NCI-H2227 treated with DMSO at 0.1 percent for 48 hours (cell line): ENCODE measurements around the gene ATP11A.
A peak's percentile ranks its signal among the peaks of the same experiment; 100 is the strongest.
"Not testable (repeated sequence)": the region's sequence is repeated elsewhere in the genome, so short reads cannot be mapped to it uniquely, and the experiment has no call there.

Source experiments
- DNase-seq: peaks from one replicate; lab custom pipeline; 2025; lab: John Stamatoyannopoulos, UW

Gene ATP11A

DNA sequence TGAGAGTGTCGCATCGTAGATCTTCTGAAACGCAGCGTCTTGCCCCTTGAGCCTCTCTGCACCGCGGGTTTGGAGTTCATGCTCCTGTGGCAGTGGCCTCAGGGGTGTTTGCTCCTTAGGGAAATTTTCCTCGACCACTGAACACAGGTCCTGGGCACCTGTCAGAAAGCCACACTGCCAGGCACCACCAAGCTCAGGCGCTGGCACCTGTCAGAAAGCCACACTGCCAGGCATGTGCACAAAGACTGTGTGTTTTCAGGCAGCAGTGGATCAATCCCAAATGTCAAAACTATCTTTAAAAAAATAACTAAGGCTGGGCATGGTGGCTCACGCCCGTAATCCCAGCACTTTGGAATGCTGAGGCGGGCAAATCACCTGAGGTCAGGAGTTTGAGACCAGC lies 87.1 kb downstream of the ATP11A start:
- DNase-seq: no peak

DNA sequence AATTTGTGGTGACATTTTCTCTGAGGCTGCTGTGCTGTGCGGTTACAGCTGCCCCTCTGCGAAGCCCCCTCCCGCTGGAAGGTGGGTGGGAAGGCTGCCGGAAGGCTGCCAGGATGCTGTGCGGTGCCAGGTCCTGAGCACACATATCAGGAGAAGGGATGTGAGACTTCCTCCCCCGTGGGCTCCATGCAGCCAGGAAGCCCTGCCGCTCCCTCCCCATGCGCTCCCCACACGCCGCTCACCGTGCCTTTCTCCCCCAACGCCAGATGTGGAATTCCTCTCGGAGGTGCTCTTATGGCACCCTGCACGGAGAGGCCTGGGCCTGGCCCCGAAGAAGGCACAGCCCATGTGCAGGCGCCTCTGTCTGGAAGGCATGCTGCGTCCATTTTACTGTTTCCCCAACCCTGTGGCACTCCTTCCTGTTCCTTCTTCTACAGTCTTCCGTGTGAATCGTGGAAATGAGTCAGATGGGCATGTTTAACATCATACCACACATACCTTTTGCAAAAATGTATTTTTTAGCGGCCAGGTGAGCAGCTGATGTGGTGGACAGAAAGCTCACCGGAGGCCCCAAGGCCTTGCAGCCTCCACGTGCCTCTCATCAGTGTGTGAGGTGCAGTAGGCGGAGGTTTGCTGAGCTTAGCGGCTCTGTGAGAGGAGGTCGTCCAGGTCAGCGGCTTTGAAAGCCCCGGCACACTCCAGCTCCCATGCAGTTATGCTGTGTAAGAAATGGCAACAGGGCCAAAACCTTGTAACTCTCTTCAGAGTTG lies 88.0 kb downstream of the ATP11A start:
- no peak for DNase-seq

DNA sequence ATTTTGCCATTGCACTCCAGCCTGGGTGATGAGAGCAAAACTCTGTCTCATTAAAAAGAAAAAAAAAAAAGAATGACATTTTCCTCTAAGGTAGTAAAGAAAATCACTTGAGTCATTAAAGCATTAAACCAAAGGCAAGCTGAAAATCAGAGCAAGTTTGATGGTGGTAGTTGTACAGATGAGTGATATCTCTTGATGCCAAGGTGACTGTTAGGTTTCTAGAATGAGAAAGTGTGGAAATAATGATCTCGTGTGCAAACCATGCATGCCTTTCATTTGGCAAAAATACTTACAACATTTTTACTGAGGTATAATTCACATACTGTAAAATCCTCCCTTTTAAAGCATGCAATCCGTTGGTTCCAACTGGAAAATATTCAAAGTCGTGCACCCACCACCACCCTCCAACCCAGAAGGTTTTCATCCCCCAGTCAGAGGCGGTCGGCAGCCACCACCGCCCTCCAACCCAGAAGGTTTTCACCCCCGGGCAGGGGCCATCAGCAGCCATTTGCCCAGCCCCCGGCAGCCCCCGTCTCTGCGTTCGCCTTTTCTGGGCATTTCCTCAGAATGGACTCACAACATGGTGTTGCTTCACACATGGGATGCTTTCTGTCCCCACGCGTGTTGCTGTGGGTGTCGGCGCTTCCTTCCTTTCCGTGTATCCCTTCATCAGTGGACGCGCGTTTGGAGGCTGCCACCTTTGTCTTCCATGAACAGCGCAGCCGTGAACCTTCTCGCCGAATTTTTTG lies 90.2 kb downstream of the ATP11A start:
- DNase-seq: no peak

DNA sequence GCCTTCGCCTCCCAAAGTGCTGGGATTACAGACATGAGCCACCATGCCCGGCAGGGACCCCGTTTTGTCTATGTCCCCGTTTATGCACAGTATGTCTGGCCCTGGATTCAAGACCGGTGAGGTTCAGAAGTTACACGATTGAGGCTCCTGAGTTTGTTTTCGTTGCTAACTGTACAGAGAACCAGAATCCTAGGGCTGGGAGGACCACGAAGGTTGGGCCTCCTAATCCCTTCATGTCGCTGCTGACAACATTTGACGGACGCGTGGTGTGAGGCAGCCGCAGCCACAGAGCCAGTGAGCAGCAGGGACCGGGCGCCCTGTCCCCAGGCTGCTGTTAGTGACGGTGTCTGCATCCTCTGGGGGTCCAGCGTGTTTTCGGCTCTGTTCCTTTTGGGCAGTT lies 91.4 kb downstream of the ATP11A start:
- DNase-seq: no peak

DNA sequence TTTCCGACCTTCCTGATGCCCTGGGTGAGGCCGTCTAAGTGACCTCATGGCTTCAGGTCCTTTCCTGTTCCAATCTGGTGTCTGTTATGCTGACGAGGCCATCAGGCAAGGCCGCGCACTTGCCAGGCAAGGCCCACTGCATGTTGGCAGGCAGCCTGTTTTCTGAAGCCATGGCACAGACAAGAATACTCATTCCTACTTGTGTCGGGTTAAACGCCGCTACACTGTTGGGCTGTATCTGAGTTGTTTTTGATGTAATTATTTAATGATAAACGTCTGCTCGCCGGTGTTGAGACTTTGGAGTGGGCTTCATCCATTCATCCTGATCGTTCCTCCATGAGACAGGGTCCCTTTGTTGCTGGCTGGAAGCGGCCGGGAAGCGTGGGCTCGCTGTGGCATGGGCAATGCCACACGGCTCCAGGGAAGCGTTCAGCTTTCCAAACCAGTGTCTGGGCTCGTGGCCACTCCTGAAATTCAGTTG lies 92.1 kb downstream of the ATP11A start:
- DNase-seq: no peak

DNA sequence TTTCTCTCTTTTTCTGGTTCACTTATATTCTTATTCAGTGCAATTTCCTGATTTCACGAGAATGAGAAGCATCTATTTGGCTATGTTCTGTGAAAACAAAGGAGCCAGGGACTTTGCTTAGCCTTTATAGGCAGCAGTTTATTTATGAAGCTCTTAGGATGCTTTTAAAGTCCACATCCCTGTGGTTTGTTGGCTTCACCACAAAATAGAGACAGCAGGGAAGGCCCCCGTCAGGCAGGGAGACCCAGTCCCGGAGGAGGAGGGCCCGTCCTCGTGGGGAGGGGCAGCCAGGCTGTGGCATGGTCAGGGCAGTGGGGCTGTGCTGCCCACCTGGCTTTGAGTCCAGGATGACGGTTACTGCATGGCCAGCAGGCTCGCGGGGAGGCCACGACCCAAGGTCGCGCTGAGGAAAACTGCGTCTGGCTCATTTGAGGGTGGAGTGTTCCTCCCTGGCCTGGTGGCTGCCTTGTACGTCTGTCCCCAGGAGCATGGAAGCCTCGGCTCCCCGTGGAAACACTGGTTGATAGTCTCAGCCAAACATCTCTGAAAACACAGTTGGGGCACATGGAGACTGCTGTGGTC lies 92.7 kb downstream of the ATP11A start:
- DNase-seq: no peak

DNA sequence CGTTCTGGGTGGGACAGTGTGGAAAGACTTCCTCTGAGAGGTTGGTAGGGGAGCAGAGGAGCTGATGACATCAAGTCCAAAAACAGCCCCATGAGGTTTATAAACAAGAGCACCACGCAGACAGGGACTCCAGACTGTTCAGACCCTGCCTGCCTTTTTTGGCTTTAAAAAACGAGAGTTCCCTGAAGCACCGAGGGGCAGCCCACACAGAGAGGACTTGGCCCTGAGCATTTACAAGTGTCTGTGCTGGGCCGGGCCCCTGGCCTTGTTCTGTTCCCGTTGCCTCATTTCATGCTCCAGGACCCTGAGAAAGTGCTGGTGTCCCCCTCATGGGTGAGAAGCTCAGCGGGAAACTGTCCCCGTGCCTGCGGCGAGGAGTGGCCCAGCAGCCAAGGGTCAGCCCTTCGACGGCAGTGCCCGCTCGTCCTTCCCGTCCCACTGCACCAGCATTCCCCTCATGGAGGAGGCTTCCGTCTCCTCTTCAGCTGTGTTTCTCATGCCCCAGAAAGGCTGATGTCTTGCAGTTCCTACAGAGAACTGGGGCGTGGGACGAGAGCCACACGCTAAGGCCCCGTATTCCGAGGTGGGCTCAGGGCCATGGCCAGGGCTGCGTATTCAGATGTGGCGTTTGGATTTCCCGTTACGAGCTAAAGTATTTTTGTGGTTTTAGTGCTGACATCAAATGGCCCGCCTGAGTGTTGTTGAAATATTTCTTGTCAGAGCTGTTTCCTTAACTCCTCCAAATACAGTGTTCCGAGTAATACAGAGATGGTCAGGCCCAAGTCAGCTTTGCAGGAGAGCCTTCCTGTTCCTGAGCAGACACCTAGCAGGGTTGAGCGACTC lies 93.5 kb downstream of the ATP11A start:
- DNase-seq: no peak

DNA sequence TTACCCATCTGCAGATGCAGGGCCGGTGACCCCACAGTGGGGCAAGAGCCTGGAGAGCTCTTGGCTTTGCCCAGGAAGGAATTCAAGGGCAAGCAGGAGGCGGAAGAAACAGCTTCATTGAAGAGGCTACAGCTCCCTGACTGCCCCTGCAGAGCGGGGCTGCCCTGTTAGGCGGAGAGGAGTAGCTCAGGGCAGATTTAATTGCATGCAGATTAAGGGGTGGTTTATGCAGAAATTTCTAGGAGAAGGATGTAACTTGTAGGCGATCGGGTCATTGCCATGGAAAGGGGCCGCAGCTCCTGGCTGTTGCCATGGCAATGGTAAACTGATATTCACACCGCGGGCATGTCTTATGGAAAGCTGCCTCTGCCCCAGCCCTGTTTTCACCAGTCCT lies 94.1 kb downstream of the ATP11A start:
- no peak for DNase-seq

DNA sequence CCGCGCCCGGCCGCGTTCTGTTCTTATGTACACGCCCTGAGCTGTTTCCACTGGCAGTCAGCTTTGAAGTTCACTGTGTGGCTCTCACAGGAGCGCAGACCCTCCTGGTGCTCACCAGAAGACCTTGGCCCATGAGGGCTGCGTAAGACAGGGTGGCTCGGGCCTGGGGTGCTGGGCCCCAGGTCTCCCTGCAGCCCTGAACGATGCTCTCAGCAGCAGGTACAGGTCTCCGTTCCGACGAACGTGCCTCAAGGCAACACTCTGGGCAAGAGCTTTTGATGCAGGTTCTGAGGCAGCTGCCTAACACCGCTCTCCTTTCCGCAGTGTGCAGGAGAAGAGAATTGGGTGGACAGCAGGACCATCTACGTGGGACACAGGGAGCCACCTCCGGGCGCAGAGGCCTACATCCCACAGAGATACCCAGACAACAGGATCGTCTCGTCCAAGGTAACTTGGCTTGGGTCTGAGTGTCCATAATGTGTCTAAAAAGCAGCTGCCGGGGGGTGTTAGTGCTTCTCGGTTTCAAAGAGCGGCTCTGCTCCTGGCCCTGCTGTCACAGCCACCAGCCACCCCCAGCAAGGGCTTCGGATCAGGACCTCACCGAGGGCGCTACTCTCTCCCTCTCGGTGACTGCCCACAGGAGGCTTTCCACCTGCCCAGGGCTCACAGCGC lies 95.1 kb downstream of the ATP11A start:
- DNase-seq: no peak

DNA sequence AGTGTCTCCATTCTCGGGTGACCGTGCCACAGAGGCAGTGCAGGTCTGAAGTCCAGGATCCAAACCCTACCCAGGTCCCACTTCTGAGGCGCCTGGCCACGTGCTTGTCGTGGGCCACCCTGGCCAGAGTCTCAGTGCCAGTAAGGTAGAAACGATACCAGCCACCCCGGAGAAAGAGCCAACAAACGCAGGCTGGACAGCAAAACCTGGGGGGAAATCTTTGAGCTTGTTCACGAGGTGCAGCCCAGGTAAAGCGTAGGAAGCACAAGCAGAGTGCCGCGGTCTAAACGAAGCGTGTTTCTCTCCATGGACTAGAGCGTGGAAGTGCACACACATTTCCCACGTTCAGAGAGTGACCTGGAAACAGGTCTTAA lies 95.6 kb downstream of the ATP11A start:
- DNase-seq: no peak

DNA sequence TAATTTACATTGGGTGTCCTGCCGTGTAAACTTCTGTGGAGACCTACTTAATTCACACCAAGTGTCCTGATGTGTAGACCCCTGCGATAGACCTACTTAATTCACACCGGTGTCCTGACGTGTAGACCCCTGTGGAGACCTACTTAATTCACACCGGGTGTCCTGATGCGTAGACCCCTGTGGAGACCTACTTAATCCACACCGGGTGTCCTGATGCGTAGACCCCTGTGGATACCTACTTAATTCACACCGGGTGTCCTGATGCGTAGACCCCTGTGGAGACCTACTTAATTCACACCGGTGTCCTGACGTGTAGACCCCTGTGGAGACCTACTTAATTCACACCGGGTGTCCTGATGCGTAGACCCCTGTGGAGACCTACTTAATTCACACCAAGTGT lies 97.0 kb downstream of the ATP11A start:
- not testable (repeated sequence) for DNase-seq

DNA sequence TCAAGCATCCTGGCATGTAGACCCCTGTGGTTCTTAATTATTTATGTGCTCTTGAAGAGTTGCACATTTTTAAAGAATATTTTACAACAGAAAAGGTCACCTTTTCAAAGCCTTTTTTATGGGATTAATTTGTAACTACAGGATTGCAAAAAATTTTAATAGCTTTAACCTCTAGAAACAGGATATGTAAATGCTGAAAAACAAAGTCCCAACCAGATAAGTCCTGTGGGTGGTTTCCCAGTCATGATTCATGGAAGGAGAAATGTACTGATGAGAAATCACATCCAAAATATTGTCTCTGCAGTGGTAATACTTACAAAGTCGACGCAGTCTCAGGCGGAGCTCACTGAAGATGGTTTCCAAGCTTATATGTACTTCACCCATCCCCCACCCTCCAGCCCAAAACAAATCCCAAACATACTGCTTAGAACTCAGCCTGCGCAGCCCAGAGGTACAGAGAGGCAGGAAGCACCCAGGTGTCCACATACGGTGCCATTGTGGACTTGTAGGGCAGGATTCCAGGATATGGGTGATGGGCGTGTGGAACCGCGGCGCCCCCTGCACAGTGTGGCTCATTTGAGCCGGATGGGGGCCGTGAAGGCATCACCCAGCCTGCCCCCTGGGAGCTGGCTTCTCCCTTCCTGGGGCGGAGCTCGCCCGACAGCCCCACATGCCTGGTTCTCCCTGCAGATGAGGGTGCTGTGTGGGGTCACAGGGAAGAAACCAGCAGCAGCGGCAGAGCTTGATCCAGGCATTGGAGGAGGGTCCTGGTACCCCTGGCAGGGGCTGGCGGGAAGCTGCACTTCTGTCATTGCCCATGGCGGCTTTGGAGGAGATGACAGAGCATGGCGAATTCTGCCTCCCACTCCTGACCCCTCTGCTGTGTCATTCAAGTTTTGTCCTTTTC lies 101.2 kb downstream of the ATP11A start:
- no peak for DNase-seq

DNA sequence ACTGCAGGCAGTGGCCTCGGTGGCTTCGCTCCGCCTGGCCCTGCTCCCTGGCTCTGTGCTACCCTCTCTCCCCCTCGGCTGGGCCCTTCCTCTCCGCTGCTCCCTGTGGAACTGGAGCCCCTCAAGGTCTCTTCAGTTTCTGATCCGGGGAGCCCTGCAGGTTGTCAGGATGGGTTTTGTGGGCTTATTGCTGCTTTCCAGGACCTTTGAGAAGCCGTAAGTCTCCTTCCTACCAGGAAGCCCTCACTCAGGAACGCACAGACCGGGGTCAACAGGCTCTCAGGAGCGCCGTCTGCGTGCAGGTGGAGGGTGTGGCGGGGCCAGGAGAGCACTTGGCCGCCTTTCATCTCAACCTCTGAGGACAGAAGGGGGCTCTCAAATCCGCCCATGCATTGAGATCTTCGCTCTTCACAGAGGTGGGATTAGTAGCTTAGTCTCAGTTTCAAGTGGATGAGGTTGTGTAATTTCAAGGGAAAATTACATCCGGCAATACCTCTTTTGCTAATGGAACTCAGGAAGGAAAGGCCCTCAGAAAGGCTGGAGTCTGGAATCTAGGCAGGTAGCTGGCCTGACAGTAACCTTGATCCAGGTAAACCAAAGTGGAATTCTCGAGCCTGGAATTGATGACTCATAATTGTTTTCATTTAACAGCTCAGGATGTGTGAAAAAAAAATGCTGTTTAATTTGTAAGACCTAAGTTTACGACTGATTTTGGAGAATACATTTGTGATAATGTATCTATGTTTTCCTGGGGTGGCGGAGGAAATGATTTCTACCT lies 102.0 kb downstream of the ATP11A start:
- DNase-seq: peak; percentile 40

DNA sequence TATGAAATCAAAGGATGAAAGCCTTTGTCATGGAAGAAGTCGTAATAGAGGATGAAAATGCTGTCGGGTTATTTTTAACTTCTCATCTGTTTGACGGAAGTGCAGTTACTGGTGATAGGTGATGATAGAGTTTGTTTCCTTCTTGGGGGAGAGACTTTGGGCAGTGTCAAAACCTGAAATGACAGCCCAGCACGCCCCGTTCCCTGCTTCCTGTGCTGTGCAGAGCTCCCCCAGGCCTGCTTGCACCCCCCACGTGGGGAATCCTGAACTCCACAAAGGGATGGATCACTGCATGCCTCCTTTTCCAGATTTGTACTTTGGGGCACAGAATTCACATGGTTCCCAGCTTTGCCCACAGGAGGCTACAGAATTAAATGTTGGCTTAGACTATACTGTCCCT lies 102.7 kb downstream of the ATP11A start:
- no peak for DNase-seq

DNA sequence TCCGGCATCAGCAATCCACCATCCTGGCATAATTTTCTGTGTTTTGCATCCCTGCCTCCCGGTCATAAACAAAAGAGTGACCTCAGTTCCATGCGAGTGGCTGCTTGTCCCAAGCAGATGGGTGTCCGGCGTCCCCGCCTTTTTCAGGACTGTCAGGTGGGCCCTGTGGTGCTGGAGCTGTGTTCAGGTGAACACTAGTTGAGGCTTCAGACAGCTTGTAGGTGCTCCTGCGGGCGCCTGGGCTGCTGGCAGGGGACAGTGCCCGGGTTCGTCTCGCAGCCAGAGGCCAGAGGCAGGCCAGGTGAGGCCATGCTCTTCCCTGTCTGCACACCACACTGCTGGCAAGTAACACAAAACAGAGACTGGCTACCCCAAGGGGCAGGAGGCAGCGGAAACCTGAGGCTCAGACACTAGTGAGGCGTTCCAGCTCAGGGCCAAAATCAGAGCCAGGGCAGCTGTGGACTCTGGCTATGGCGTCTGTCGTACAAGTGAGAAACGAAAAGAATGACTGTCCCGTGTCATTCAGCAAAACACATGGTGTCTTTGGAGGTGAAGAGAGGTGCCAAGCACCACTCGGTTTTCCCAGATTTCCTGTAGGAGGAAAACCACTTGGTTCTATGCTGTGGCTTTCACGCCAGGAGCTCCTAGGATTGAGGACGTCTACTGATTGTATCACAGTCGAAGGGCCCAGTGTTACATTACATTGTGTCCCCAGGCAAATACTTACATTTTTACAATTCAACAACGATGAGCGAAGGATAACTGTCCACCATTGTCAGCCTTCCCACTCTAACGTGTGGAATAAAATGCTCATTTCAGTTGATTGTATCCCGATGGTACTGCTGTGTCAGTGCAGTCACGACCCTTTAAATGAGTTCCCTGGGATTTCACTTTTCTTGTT lies 104.0 kb downstream of the ATP11A start:
- no peak for DNase-seq

DNA sequence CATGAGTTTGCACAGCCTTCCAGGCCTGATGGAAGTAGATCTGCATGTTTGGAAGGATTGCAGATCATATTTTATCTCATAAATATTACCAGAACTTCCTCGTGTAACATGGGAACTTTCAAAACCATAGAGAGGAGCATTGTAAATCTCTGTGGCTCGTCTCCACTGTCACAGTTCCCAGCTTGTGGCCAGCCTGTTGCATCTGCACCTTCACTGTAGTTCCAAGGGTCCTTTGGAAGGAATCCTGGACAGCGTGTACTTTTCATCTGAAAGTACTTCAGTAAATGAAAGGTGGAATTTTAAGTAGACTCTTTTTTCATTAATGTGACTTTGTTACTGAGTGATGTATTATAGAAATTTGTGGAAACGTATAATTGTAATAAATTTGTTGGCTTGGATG lies 105.4 kb downstream of the ATP11A start:
- DNase-seq: no peak

DNA sequence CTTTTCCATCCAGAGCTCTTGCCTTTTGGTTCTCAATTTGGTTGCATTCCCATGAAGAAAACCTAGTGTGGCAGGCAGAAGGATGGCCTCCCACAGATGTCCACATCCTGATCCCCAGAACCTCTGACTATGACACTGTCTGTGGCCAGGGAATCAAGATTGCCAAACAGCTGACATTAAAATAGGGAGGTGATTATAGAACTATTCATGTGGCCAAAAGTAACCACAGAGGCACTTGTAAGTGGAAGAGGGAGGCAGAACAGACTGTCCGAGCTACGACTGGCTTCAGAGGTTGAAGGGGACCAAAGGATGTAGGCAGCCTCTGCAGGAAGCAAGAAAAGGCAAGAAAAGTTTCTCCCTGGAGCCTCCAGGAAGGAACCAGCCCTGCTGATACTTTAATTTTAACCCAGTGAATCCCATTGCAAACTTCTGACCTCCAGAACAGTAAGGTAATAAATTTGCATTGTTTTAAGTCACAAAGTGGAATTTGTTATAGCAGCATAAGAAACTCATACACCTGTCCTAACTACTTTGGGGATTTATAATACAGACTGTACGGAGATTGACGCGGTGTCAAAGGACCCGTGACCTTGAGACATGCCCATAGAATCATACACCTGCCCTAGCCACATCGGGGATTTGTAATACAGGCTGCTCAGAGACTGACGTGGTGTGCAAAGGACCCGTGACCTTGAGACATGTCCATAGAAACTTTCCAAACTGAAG lies 106.5 kb downstream of the ATP11A start:
- DNase-seq: no peak

DNA sequence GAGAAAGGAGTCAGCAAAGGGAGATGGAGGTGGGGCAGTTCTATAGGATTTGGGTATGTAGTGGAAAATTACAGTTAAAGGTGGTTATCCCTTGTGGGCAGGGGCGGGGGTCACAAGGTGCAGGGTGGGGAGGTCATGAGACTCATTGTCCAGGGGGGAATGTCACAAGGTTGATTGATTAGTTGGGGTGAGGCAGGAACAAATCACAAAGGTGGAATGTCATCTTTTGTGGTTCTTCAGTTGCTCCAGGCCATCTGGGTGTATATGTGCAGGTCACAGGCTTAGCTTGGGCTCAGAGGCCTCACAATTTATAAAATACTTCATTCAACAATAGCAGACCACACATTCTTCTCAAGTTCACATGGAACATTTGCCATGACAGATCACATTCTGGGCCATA lies 109.6 kb downstream of the ATP11A start:
- DNase-seq: no peak
